ENCODE results near the gene CHAD.

GRCh38 chr17:50483266-50483665 is 14.6 kb upstream of the CHAD start:
- TF ChIP-seq CTCF (IDR thresholded peaks at IDR 0.05) = no peak
- TF ChIP-seq POLR2A (IDR thresholded peaks at IDR 0.05) = no peak
- TF ChIP-seq EP300 (IDR thresholded peaks at IDR 0.05) = no peak
